SU-DHL-6 (cell line): ENCODE results near the gene TP53AIP1.

Experiments
- CTCF ChIP-seq: fragments of 200-600 bp; sonication (generic); IDR thresholded peaks from one replicate; pipeline ENCODE4 v1.5.1; 2017; ENCODE audit warnings: antibody characterized with exemption, mild to moderate bottlenecking, low read length, moderate library complexity; ENCODE audit not compliant: insufficient read depth, poor library complexity, severe bottlenecking
- EZH2phosphoT487 ChIP-seq: fragments of 200-600 bp; sonication (generic), shearing (Covaris generic); conservative IDR thresholded peaks from 2 replicates; pipeline ENCODE4 v1.6.1; 2018; ENCODE audit warnings: mild to moderate bottlenecking, antibody characterized with exemption, low read length, moderate library complexity, mixed read lengths

GRCh38 chr11:128981254-128981653, 38.6 kb upstream of the TP53AIP1 start:
- TF ChIP-seq CTCF: no peak
- TF ChIP-seq EZH2phosphoT487: no peak
